ENCODE results near the gene TMEM198.

The TMEM198 gene

DNA sequence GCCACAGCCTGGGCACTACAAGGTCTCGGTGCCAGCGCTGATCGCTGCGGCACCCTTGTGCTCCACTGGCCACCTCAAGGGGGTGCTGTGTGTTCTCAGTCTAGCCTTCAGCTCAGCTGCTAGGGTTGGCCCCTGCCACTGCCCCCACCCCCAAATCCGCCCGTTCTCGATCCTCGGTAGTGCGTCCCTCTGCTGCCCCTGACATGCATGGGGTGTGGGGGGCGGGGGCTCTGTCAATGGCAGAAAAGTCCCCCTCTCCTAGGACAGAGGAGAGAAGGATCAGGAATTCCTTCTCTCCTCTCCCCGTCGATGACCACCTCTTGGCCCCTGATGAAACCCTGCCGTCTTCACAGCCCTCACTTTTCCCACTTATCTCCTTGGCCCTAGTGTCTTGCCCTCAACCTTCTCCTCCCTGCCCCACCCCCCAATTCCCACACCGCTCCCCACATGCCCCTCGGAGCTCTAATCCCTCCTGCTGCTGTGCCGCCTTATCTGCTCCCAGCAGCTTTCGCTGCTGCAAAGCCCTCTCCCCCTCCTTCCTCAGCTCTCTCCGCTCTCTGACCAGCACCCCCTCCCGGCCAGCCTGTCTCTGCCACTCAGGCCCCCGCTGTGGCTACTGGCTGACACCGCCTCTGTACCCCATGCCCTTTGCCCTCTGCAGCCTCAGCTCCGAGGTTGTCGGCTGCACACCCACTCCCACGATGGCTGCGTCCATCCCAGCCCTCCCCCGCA, 33.9 kb upstream of the TMEM198 start:
- peak; percentile 52 to 59 for DNase-seq

- no peak for DNase-seq
Observed at GRCh38 chr2:219510512-219511135, 33.2 kb upstream of the TMEM198 start.

GRCh38 chr2:219511547-219512325, 32.1 kb upstream of the TMEM198 start:
- DNase-seq = peak; percentile 19 to 47

DNA sequence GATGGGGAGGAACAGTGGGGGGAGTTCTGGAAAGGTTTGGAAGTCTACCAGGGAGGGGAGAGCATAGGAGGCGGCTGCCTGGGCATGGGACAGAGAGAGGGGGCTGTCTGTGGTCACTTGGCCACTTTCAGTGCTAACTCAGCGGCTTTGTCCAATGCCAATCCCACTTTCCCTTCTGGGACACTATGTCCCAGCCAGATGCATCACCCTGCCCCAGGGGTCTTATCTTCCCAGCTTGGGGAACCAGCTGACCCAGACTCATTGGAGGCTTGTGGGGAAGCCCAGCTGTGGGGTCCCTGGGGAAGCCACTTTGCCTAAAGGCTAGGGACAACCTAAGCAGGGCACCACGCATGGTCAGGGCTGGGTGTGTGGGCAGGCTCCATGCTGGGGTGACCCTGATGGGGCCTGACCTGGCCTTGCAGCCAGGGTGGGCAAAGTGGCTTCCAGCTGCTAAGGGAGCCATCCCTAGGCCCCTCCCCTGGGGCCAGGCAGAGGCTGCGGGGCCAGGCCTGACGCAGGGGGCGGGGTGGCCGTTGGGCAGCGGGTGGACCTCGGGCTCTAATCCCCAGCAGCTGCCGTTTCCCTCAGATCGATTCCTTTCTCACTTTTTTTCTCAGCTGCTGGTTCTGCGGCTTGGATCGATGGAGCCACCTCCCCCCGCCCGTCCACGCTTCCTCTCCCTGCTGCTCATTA, 31.2 kb upstream of the TMEM198 start:
- peak in 1 of 2 experiments; percentile 27 for DNase-seq

- no peak for DNase-seq
Observed at GRCh38 chr2:219513787-219514186, 30.0 kb upstream of the TMEM198 start.

- DNase-seq = no peak
Observed at GRCh38 chr2:219514196-219514761, 29.5 kb upstream of the TMEM198 start, which contains the start of gene ASIC4. Gene ASIC4, plus strand, starts transcription at chr2:219514482. Its CDS starts 243 bp downstream, at chr2:219514725.

DNA sequence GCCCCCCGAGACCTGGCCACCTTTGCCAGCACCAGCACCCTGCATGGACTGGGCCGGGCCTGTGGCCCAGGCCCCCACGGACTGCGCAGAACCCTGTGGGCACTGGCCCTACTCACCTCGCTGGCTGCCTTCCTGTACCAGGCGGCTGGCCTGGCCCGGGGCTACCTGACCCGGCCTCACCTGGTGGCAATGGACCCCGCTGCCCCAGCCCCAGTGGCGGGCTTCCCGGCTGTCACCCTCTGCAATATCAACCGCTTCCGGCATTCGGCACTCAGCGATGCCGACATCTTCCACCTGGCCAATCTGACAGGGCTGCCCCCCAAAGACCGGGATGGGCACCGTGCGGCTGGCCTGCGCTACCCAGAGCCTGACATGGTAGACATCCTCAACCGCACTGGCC, 29.0 kb upstream of the TMEM198 start:
- DNase-seq = no peak

DNA sequence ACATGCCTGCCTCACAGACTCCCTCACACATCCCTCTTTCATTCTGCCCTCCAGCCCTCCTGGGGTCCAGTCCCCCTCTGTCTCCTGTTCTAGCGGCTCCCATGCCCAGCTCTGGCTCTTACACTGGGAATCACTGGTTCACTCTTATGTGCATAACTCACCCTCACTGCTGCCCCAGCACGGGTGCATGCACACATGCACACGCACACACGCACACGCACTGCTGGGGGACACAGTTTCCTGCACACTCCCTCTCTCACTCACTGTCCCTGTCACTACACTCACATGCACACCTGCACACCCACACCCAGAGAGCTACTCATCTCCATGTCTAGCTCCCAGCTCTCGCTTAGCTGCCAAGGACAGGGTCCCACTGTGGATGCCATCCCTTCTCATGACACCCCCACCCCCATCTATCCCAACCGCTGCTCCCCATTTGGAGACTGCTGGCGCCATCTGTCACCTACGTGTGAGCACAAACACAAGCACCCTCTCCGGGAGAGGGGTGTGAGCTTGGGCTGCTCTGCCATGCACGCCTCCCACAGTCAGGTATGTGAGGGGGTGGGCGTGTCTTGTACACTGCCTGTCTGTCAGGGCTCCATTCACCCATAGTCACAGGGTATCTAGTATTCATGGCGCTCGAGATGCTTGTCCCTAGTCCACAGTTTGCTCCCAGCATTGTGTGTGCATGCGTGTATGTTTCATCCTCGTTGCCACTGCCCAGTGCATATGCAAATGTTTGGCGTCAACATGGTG, 27.8 kb upstream of the TMEM198 start:
- DNase-seq = no peak

DNA sequence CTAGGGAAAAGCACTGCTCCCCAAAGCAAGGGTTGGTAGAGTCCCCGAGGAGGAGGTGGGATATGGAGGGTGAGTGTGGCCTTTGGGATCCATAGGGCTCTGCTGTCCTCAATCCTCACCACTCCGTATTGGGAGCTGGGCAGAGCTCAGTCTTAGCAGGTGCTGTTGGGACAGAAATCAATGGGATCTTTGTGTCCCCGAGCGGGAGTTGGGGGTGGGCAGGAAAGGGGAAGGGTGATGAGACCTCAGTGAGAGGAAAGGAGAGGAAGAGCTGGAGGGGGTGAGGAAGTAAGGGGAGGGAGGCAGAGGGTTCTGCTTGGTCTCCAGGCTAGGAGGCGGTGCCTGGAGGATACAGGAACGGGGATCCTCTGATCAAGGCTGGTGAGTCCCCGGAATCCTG, 26.9 kb upstream of the TMEM198 start:
- no peak for DNase-seq

DNA sequence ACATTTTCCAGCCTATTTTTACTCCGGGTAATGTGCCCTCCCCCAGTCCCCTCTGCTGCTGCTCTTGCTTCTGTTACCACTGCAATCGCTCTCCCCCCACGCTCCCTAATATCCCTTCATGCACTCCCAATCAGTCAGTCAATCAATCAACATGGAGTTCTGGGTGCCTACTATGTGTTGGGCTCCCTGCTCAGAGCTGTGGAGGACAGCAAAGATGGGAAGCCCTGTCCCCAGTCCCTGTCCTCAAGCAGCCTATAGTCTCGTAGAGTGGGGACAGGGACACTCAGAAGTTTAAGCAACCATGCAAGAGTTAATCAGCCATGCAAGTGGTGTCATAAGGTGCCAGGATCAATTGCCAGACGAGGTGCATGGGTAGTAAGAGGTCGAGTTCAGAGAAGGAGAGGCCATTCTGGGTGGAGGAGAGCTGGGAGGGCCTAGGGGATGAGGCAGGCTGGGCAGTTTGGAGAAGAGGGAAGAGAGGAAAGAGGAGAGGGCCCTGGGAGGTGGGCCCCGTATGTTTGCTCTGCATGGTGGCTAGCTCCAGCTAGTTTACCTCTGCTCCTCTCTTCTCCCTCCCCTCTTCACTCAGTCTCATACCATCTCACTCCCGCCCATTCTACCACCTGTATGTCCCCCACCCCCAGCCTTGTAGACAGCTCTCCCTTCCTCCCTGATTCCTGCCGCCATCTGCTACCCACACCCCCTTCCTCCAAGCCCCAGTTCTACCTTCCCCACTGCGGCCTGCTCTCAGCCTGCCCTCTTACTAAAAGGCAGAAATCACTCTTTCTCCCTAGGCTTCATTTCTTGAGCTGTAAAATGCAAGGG, 25.7 kb upstream of the TMEM198 start:
- DNase-seq = no peak

DNA sequence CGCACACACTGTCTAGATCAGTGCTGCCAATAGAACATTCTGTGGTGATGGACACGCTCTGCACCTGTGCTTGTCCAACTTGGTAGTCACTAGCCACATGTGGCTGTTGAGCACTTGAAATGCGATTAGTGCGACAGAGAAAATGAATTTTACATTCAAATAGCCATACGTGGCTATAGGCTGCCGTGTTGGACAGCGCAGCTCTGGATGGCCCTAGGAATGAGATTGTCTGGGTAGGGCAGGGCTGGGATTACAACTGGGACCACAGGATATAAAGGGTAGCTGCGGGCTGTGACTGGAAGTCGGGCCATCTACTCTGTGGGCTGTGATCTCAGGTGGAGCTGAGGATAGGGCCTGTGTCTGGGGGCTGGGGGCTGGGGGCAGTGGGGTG, 24.3 kb upstream of the TMEM198 start:
- DNase-seq = no peak

GRCh38 chr2:219520079-219520478, 23.7 kb upstream of the TMEM198 start:
- DNase-seq = no peak

DNA sequence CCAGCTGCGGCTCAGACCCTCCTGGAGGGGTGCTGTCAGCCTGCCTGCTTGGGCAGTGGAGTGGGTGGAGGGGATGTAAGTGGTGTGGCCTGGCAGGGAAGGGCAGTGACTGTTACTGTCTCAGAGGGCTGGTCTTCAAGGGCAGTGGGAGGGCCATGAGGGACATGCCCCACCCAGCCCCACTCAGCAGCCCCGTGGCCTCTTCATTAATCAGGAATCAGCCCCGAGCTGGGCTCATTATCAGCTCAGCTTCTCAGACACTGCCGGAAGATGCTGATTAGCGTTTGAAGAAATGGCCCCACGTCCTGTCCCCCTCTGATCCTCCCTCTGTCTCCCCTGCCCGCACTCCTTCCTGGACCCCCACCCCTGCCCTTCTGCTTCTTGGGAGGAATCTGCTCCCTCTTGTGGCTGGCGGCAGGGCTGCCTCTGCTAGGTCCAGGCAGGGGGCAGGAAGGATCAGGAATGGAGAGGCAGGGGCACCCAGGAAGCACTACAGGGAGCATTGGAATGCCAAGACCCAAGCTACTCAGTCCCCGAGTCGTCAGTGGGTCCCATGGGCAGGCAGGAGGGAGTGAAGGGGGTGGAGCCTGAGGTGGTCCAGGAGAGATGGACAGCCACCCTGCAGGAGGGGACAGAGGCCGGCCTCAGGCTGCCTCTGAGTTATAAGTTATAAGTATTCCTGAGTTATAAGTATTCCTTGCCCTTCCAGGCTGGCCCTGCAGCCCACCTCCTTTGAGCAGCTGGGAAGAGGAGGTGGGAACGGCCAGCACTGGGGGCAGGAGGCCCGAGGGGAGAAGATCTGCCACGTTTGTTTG, 22.6 kb upstream of the TMEM198 start:
- peak; percentile 18 to 33 for DNase-seq

- DNase-seq = no peak
Observed at GRCh38 chr2:219522111-219523030, 21.5 kb upstream of the TMEM198 start.

GRCh38 chr2:219523031-219523671, 20.7 kb upstream of the TMEM198 start:
- DNase-seq = no peak

- DNase-seq = no peak
Observed at GRCh38 chr2:219524817-219525216, 19.0 kb upstream of the TMEM198 start.

GRCh38 chr2:219525533-219526232, 18.1 kb upstream of the TMEM198 start:
- no peak for DNase-seq
